Measurements from ENCODE around the gene ZNF780A.
"Not testable (repeated sequence)": the region's sequence is repeated elsewhere in the genome, so short reads cannot be mapped to it uniquely, and the experiment has no call there.

The ZNF780A gene

GRCh38 chr19:40090241-40091204 is at the start of gene ZNF780A:
Gene ZNF780A, minus strand, starts transcription at chr19:40090943. Its CDS starts 6,190 bp downstream, at chr19:40084753.
- peak; percentile 87 for DNase-seq

DNA sequence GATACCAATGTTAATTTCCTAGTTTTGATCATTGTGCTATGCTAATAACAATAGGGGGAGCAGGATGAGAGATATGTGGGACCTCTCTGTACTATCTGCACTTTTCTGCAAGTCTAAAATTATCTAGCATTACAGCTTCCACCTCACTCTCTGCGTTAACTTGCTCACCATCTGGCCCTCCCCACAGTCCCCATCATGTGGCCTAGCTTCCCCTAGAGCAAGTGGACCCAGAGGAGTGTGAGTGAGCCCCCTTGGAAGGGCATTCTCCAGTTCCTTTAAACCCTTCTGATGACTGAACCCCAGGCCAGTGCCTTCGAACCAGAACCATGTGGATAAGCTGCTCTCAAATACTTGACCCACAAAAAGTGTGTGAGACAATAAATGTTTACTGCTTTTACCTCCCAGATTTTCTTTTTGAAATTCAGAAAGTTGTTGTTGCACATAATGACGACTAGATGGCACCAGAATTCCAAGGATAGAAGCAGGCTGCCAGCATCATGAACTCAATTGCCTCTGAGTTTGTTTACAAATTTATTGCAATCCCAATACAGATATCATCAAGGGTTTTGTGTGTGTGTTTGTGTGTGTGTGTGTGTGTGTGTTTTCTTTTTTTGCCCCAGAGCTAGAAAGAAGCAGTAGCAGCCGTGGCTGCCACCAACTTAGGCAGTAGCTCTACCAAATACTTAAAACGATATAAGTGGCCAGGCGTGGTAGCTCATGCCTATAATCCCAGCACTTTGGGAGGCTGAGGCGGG is 49.0 kb upstream of the ZNF780A start:
- no peak for DNase-seq

DNA sequence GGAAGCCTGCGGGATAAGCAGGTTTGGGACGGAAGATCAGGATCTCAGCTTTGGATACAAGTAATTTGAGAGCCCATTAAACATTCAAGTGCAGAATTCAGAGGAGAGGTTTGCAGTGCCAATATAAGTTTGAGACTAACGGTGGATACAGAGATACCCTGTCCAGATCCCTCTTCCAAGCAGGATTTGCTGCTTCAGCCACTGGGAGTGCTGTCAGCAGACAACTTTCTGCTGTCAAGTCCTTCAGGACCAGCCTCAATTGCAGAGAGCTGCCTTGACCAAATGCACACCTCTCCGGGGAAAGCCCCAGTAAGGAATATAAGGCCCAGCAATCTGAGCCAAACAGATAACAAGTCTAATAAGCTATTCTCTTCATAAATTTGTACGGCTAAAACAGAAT is 46.1 kb upstream of the ZNF780A start:
- no peak for DNase-seq

DNA sequence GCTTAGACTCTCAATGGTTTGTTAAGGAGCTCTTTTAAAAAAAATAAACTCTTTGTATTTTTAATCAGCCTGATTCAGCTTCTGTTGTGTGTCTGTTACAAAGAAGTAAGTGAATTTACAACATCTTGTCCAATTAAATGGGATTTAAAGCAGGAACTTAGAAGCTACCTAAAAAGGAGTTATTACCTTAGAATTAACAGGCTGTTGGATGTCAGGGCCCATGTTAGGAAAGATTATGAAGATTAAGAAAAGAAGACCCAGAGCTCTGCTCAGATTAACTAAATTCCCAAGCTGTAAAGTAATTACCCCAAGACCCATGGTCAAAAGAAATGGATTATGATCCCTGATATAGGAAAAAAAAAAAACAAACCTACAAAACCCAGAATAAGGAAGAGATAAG is 44.1 kb upstream of the ZNF780A start:
- no peak for DNase-seq

GRCh38 chr19:40133491-40133890 is 42.7 kb upstream of the ZNF780A start:
- no peak for DNase-seq

DNA sequence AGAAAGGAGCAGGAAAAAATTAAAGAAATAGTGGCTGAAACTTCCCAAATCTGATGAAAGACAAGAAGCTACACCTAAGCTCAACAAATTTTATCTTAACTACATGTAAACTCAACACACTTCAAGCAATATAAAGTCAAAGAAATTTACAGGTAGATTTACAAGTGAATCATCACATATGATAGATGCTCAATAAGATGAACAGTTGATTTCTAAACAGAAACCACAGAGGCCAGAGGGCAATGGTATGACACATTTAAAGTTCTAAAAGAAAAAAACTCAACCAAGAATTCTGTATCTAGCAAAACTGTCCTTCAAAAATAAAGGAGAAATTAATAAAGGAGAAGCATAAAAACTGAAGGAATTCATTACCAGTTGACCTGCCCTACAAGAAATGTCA is 39.3 kb upstream of the ZNF780A start:
- DNase-seq = no peak

- DNase-seq = no peak
Observed at GRCh38 chr19:40129425-40129824, 38.7 kb upstream of the ZNF780A start.

GRCh38 chr19:40128991-40129390 is 38.2 kb upstream of the ZNF780A start:
- no peak for DNase-seq

GRCh38 chr19:40119380-40119779 is 28.6 kb upstream of the ZNF780A start:
- DNase-seq = no peak

GRCh38 chr19:40118638-40119037 is 27.9 kb upstream of the ZNF780A start:
- DNase-seq = not testable (repeated sequence)

DNA sequence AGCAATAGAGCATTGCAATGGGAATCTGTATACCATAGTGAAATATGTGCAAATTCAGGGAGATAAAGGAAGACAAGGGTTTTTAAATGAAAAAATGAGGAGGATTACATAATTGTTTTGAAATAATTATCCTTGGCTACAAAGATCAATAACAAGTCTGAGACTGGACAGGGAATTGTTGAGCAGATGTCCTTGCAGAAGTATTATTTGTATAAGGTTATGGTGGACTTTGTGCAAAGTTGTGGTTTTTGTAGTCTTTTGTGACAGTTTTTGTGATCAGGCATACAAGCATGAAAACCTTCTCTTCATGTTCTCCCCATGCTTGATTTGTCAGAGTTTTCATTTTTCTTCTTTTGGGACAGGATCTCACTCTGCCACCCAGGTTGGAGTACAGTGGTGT is 25.3 kb upstream of the ZNF780A start:
- no peak for DNase-seq

DNA sequence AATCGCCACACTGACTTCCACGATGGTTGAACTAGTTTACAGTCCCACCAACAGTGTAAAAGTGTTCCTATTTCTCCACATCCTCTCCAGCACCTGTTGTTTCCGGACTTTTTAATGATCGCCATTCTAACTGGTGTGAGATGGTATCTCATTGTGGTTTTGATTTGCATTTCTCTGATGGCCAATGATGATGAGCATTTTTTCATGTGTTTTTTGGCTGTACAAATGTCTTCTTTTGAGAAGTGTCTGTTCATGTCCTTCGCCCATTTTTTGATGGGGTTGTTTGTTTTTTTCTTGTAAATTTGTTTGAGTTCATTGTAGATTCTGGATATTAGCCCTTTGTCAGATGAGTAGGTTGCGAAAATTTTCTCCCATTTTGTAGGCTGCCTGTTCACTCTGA is 23.4 kb upstream of the ZNF780A start:
- DNase-seq = not testable (repeated sequence)

- not testable (repeated sequence) for DNase-seq
Observed at GRCh38 chr19:40112271-40112670, 21.5 kb upstream of the ZNF780A start.

GRCh38 chr19:40110570-40110969 is 19.8 kb upstream of the ZNF780A start:
- no peak for DNase-seq

- no peak for DNase-seq
Observed at GRCh38 chr19:40104754-40105153, 14.0 kb upstream of the ZNF780A start.

DNA sequence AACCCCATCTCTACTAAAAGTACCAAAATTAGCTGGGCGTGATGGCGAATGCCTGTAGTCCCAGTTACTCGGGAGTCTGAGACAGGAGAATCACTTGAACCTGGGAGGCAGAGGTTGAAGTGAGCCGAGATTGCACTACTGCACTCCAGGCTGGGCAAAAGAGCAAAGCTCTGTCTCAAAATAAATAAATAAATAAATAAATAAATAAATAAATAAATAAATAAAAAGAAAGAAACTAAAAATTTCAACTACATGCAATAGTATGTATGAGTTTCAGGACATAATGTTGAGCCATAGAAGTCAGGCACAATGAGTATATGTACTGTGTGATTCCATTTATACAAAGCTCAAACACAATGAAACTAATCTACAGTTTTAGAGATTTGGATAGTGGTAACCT is 12.9 kb upstream of the ZNF780A start:
- DNase-seq = no peak

DNA sequence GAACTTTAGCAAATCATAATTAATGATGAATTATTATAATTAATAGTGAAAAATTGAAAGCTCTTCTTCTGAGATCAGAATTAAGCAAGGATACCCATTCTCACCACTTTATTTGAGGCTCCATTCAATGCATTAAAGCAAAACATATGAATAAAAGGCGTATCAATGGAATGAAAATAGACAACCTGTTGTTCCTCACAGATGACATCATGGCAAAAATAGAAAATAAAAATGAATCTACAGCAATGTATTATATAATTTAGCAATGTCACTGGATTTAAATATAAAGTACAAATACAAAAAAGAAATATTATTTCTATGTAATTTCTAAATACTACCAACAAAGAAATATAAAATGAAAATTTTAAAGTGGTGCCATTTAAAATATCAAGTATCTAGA is 11.1 kb upstream of the ZNF780A start:
- no peak for DNase-seq

DNA sequence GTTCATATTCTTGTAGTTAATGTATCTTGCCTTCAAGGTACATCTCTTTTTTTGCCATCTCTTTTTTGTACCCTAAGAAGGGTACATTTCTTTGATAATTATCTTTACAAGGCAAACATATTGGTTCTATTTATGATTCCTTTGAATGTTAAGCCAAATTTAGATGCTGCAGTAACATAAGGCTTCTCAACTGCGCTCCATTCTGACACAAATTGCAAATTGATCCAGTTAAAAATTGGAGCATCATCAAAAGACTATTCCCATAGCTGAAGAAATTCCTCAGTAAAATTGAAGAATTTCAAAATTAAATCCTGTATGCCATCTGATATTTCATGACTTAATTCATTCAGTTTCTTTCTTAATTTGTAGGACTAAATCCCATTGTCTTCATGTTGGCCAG is 2.7 kb upstream of the ZNF780A start:
- no peak for DNase-seq

GRCh38 chr19:40091205-40092129 is 724 bp upstream of the ZNF780A start:
- no peak for DNase-seq

DNA sequence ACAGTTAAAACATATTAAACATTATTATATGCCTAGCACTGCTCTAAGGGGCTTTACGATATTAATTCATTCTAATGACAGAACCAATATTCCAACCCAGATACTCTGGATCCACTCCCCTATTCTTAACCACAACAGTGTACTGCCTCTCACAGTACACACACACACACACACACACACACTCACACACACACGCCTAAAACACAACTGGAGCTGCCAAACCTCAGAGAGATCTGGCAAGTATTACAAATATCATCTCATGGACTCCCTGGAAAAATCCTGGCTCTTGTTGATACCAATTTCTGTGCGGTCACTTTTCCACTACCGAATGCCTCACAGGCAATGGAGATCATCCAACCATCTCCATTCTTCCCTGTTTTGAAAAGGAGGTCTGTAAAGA is 1.3 kb downstream of the ZNF780A start:
- no peak for DNase-seq

DNA sequence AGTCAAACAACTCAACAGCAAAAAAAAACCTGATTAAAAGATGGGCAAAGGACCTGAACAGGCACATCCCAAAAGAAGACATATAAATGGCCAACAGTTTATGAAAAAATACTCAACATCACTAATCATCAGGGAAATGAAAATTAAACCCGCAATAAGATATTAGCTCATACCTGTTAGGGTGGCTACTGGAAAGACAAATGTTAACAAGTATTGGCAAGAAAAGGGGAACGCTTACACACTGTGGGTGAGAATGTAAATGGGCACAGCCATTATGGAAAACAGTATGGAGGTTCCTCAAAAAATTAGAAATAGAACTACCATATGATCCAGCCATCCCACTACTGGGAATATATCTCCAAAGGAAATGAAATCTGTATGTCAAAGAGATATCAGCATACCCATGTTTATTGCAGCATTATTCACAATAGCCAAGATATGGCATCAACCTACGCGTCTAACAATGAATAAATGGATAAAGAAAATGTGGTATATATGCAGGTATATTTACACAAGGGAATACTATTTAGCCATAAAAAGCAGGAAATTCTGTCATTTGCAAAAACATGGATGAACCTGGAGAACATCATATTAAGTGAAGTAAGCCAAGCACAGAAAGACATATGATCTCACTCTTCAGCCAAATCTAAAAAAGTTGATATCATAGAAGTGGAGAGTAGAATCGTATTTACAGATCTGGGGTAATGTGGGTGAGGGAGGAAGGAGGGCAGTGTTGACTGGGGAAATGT is 2.3 kb downstream of the ZNF780A start:
- no peak for DNase-seq

- no peak for DNase-seq
Observed at GRCh38 chr19:40084948-40085347, 5.8 kb downstream of the ZNF780A start.
